ENCODE measurements around the gene KLHL10. TPM values are rescaled to one million over a fixed set of nuclear protein-coding genes. Genes with fewer than 3 reads are reported as not detected.

The KLHL10 gene
- total RNA-seq, 2 donors from 2014 or later = 0.15 TPM; not detected in 1

- TF ChIP-seq CTCF (conservative IDR thresholded peaks at IDR 0.05) = no peak
- no peak for DNase-seq
- WGBS, 2 experiments (ENCODE audit: insufficient coverage in 1 of 2, insufficient read length in 1 of 2) = 94% methylated on average over 1 of the region's 1 CpG; no CpG with 5 or more reads in 1 of the 2 experiments
- Histone ChIP-seq H3K4me1 (ENCODE audit: control insufficient read depth, insufficient read depth, low read length) (no peaks in the 10 kb centered on the region), H3K27me3 (ENCODE audit: control insufficient read depth, insufficient read depth, low read length, poor library complexity, severe bottlenecking) (no peaks in the 10 kb centered on the region), H3K4me3 (ENCODE audit: low read length) (no peak overlapping the region), H3K9ac (ENCODE audit: extremely low read depth, low read length, poor library complexity, severe bottlenecking) (no peak overlapping the region), H3K9me3 (ENCODE audit: control insufficient read depth, low read length) (no peaks in the 10 kb centered on the region), H3K36me3 (ENCODE audit: control insufficient read depth, insufficient read depth, low read length) (peaks cover 26% of the 10 kb centered on the region), H3K27ac (ENCODE audit: low read depth, low read length) (peak overlapping the region; percentile 30)
- Mint-ChIP-seq H3K27me3 (ENCODE audit: insufficient read depth) (no peaks in the 10 kb centered on the region), H3K27ac (peak overlapping the region; percentile 33), H3K36me3 (ENCODE audit: low read depth) (peaks cover 33% of the 10 kb centered on the region), H3K4me1 (peaks cover 9% of the 10 kb centered on the region), H3K4me3 (no peak overlapping the region), H3K9me3 (no peaks in the 10 kb centered on the region)
Measured at GRCh38 chr17:41823141-41823524, 14.5 kb upstream of the KLHL10 start.

DNA sequence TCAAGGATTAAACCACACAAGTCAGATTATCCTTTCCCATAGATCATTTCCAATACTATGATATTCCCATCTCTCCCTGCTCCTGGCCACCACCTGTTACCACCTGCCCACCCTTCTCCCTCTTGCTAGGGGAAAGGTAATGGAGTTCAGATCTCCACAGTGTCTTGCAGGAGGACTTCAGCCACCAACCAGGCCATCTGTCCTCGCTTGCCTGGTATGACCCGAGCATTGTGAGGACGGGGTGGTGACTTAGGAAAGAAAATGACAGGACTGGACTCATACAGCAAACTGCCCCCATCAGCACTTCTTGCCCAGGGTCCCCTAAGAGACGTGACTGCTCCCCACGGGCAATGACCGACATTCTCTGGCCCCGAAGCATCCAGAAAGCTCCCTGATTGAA lies 14.0 kb upstream of the KLHL10 start:
- no peaks in the 10 kb centered on the region for H3K9me3 Mint-ChIP-seq
- no peak for TF ChIP-seq CTCF (conservative IDR thresholded peaks at IDR 0.05)
- H3K27me3 Mint-ChIP-seq (ENCODE audit: insufficient read depth) = no peaks in the 10 kb centered on the region
- no peak for DNase-seq
- H3K4me3 Mint-ChIP-seq = no peak overlapping the region
- H3K36me3 Mint-ChIP-seq (ENCODE audit: low read depth) = peaks cover 32% of the 10 kb centered on the region
- no peak overlapping the region for H3K9ac ChIP-seq (ENCODE audit: extremely low read depth, low read length, poor library complexity, severe bottlenecking)
- H3K36me3 ChIP-seq (ENCODE audit: control insufficient read depth, insufficient read depth, low read length) = peaks cover 26% of the 10 kb centered on the region
- WGBS, 2 experiments (ENCODE audit: insufficient coverage in 1 of 2, insufficient read length in 1 of 2) = 91 to 93% methylated on average over 7 of the region's 7 CpGs
- H3K27ac Mint-ChIP-seq = peak overlapping the region; percentile 33
- H3K4me3 ChIP-seq (ENCODE audit: low read length) = no peak overlapping the region
- peaks cover 9% of the 10 kb centered on the region for H3K4me1 Mint-ChIP-seq
- no peak overlapping the region for H3K27ac ChIP-seq (ENCODE audit: low read depth, low read length)
- H3K4me1 ChIP-seq (ENCODE audit: control insufficient read depth, insufficient read depth, low read length) = no peaks in the 10 kb centered on the region
- no peaks in the 10 kb centered on the region for H3K27me3 ChIP-seq (ENCODE audit: control insufficient read depth, insufficient read depth, low read length, poor library complexity, severe bottlenecking)
- no peaks in the 10 kb centered on the region for H3K9me3 ChIP-seq (ENCODE audit: control insufficient read depth, low read length)

GRCh38 chr17:41824086-41824485 lies 13.5 kb upstream of the KLHL10 start:
- WGBS, 2 experiments (ENCODE audit: insufficient coverage in 1 of 2, insufficient read length in 1 of 2) = 70 to 82% methylated on average over 5 to 7 of the region's 7 CpGs
- no peak for DNase-seq

More at GRCh38 chr17:41824086-41824485, 13.5 kb upstream of the KLHL10 start:
- Mint-ChIP-seq H3K27me3 (ENCODE audit: insufficient read depth) (no peaks in the 10 kb centered on the region), H3K9me3 (no peaks in the 10 kb centered on the region), H3K4me1 (peaks cover 9% of the 10 kb centered on the region), H3K27ac (no peak overlapping the region), H3K36me3 (ENCODE audit: low read depth) (peaks cover 37% of the 10 kb centered on the region), H3K4me3 (no peak overlapping the region)
- Histone ChIP-seq H3K27me3 (ENCODE audit: control insufficient read depth, insufficient read depth, low read length, poor library complexity, severe bottlenecking) (no peaks in the 10 kb centered on the region), H3K27ac (ENCODE audit: low read depth, low read length) (no peak overlapping the region), H3K9ac (ENCODE audit: extremely low read depth, low read length, poor library complexity, severe bottlenecking) (no peak overlapping the region), H3K4me1 (ENCODE audit: control insufficient read depth, insufficient read depth, low read length) (no peaks in the 10 kb centered on the region), H3K9me3 (ENCODE audit: control insufficient read depth, low read length) (no peaks in the 10 kb centered on the region), H3K4me3 (ENCODE audit: low read length) (no peak overlapping the region), H3K36me3 (ENCODE audit: control insufficient read depth, insufficient read depth, low read length) (peaks cover 26% of the 10 kb centered on the region)
- no peak for TF ChIP-seq CTCF (conservative IDR thresholded peaks at IDR 0.05)

All from endodermal cell (in vitro differentiated cells).